GM18519 (cell line): ENCODE data around the gene ABCB9.
"Not testable (repeated sequence)": the region's sequence is repeated elsewhere in the genome, so short reads cannot be mapped to it uniquely, and the experiment has no call there.

Experiments used
- ATAC-seq: cut with Tn5 transposase; IDR thresholded peaks from one replicate; pipeline ENCODE4 v1.9.1; 2021; ENCODE audit warnings: mild to moderate bottlenecking, moderate library complexity; ENCODE audit not compliant: unreplicated experiment, low FRiP score

The ABCB9 gene

DNA sequence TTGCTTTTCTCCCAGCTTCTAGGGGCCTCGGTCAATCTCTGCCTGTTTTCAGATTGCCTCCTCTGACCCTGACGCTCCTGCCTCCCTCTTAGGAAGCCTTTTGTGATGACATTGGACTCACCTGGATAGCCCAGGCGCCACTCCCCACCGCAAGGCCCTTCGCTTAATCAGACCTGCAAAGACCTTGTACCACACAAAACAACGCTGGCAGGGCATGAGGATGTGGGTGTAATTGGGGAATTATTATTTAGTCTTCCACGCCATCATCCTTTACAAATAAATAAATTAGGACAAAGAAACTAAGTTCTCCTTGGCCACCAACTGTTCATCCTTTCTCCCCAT is 62.6 kb downstream of the ABCB9 start:
- ATAC-seq = no peak

DNA sequence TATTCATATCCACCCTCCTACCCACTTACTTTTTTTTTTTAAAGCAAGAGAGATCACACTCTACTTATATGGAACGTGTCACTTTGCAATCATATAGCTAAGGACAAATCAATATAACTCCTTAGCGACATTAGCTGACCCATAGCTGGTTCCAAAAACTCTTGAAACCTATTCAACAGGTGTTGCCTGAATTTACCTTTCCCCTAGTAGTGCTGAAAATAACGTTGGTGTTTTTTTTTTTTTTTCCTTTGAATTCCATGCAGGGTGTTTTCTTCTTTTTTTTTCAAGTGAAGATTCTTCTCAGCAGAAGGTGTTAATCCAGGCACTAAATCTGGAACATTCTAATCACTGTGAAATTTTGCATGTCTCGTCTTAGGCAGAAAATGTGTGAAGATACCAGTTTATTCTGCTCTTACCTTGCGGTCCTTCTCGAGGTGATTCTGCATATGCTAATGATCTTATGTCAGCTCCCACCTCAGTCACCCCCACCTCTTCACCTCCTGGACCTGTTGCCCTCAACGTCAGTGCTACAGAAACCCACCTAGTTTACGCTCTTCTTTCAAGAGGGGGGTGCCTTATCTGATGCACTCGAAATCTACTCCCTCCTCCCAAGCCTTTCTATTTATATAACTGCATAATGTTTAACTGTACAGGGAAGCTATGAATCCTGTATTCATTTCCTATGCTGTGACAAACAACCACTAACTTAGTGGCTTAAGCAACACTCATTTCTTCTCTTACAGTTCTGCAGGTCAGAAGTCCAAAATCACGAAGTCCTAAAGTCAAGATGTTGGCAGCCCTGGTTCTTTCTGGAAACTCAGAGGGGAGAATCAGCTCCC is 63.2 kb downstream of the ABCB9 start:
- ATAC-seq = no peak

DNA sequence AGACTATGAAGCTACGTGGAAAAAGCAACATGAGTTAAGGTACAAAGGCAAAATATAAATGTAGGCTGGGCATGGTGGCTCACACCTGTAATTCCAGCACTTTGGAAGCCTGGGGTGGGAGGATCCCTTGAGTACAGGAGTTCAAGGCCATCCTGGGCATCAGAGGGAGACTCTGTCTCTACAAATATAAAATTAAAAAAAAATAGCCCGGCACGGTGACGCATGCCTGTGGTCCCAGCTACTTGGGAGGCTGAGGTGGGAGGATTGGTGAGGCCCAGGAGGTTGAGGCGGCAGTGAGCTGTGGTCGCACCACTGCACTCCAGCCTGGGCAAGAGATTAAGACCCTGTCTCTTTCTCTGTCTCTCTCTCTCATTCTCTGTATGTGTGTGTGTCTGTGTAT is 66.4 kb downstream of the ABCB9 start:
- ATAC-seq = no peak

DNA sequence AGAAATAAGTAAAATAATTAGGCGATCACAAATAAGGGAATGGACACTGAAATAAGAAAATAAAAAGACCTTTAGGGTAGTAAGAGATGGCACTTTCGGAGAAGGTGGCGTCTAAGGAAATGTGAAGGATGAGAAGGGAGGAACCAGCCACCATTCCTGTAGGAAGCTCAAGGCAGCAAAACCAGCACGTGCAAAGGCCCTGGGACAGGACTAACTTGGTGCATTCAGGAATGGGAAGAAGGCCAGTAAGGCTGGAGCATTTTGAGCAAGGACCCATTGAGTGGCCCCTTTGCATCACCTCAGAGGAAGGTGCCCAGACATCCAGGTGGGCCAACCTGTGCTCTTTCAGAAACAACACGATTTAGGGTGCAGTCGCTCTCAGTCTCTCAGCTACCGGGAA is 69.6 kb downstream of the ABCB9 start:
- ATAC-seq = no peak

DNA sequence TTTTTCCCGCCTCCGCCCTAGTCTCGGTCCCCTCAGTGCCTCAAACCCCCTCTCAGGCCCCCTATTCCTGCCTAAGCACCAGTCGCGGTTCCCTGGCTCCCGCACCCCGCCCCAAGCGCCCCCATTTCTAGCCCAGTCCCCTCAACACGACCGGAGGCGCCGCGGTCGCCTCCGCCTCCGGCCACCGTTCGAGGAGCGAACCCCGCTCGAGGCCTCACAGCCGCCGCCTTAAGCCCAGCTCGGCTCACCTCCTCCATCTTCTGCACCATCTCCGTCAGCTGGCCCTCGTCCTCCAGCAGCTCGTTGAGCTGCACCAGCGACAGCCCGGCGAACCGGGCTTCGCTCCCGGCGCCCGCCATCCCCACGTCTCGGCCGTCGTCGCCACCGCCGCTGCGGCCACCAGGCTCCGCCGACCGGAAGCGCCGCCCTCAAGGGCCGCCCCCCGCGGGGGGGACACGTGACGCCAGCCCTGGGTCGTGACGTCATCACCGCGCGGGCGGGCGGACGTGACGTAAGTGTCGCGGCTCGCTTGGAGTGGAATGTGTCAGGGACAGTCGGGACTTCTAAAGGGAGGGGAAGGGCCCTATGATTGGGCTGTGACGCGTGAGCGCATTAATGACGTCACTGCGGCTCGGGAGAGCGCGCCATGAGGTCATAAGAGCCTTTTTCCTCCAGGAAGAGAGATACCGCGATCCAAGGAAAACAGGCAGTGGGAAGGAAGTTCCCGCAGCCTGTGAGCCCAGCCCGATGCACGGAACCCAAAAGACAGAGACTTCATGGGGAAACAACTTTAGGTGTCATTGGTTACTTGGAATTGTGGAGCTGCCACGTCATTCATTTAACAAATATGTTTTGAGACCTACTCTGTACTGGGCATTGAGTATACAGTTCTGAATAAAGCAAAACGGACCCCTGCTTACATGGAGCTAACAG is 70.3 kb downstream of the ABCB9 start, which contains the start of gene VPS37B:
TSS of gene VPS37B (minus strand) at position 421 of the 933 bp plus-strand sequence. CDS start at position 359, 62 bp downstream.
- ATAC-seq = no peak

DNA sequence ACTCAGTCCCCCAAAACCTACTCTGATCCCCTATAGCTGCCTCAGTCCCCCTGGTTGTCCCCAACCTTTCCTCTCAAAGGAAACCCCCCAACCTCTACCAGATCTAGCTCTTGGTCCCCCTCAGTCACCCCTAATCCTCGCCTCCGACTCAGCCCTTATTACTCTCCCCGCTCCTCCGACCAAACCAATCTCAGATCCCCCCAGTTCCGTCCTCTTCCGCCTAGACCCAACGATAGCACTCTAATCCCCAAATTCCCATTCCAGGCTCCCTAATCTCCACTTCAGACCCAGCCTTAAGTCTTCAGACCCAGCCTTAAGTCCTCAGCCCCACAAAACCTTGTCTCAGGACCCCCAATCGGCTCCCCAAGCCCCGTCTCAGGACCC is 71.0 kb downstream of the ABCB9 start:
- no peak for ATAC-seq

DNA sequence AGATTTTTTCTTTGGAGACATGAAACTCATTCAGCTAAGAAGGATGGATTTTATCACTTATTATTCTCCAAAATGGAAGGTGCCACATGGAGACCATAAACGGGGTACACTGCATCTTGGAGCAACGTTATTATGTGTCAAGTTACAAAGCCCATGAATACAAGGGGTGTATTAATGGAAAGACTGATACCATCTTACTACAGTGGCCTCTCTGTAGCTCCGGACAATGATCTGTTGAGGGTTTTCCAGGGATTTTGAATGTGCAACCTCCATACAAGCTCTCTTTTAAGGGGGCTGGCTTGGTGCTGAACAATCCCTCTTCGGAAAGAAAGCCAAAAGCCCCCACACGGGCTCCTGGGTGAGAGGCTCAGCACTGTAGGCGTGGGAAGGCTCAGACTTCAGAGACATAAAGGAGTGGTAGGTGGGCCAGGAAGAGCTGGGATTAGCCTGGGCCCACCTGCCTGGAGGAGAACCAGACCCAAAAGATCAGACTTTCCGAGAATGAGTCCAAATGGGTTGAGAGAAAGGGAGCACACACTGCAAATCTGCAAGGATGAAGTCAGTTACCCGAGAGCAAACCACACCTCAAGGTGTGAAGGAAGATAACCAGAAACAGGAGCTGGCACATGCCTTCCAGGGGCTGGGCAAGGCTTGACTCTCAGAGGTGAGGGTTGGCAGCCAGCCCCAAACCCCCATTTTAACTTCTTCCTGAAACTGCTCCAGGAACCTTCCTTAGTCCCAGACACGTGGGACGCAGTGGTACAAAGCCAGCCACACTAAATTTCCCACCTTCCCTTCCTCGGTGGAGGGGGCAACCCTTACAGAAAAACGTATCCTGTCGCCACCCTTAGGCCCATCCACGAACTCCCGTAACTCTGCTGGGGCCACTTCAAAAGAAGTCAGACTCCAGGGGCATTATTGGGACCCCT is 71.8 kb downstream of the ABCB9 start:
- ATAC-seq = no peak

DNA sequence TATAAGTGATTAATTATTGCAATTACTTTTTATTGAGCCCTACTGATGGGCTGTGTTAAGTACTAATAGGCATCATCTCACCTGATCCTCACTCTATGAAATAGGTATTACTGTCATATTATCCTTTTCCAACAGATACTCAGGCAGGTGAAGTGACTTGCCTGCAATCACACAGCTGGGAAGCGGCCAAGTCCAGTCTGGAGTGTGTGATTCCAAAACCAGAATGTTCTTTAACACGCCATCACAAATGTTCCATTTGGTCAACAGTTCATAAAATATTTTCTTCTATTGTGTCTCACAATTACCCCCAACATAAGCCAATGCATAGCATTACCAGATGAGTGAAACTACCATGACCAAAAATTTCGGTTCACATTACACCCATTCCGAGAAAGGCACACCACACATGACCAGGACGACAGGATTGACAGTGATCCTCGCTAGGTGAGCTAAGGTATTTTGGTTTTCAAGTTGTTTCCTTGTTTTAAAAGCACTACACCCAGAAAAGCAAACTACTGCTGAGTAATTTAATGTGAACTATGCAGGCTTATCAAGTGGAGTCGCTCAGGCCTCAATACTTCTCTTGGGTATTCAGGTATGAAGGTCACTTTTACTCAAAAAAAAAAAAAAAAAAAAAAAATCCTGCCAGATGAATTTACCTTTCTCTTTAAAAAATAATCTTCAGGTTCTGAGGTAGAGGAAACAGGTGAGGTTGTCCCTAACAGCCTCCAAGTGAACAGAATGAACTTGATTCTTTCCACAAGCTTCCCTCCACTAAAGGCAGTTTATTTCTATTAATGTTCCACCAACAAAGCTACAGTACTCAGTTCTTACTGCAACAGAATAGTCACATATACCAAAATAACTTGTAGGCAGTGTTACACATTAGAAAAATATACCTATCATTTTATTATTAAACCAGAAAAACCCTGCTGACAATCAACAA is 72.8 kb downstream of the ABCB9 start:
- no peak for ATAC-seq

DNA sequence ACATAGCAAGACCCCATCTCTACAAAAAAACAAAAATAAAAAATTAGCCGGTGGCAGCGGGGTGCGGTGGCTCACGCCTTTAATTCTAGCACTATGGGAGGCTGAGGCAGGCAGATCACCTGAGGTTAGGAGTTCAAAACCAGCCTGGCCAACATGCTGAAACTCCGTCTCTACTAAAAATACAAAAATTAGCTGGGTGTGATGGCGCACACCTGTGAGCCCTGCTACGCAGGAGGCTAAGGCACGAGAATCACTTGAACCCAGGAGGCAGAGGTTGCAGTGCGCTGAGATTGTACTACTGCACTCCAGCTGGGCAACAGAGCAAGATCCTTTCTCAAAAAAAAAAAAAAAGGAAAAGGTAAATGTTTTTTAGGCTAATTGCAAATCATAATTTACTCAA is 73.5 kb downstream of the ABCB9 start:
- not testable (repeated sequence) for ATAC-seq

DNA sequence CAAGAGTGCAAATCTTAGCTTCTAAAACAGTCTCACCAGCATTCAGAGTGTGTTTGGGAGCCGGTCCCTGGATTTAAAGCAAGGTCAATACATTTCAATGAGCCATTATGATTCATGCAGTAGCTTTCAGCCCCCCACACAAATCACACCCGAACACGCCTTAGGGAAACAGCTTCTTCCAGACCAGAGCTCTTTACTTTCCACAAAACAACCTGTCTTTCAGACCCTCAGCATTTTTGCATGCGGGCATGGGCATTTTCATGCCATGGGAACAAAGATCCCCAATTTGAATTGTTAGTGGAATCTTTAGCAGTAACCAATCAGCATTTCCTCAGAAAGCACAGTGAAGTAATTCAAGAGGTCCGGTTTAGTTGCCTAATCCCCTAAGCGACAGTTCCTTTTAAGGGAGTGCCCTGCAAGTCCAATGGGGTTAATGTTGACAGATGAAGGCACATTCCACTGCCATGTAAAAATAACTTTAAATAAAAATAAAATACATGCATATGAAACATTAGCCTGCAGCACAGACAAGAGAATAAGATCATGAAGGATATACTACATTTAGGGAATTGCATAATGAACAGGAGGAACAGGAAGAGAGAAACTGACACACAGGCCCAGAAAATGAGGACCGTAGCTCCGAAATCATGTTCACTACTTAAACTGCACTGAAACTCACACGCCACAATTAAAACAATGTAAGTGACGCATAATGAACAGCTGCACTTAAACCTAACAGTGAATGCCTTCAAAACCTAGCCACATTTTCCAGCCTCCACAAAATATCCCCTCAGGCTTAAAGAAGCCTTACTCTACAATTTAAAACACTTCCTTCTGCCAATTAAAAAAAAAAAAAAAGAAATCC is 74.4 kb downstream of the ABCB9 start:
- no peak for ATAC-seq

DNA sequence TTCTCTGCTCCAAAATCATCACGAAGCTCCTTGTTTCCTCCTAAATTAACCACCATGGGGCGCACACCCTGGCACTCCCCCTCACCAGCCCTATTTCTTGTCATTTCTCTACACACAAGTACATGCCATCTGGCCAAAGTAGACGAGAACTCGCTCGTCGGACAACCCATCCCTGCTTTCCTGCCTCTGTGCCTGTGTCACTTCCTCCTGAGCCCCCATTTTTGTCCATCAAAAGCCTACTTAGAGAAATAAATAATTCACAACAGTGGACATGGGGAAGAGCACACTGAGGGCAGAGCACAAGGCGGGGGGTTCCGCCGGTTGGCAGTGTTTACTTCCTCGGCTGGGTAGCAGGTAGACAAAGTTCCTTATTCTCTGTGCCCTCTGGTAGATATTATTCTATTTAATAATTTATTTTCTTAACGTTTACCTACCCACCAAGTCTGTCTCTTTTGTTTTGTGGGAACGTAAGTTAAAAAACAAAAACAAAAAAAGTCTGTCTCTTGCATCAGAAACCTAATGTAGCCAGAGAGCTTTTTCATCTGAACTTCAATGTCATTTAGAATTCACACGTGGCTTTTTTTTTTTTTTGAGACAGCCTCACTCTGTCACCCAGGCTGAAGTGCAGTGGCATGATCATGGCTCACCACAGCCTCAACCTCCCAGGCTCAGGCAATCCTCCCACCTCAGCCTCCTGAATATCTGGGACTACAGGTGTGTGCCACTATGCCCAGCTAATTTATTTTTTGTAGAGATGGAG is 76.3 kb downstream of the ABCB9 start:
- ATAC-seq = no peak

DNA sequence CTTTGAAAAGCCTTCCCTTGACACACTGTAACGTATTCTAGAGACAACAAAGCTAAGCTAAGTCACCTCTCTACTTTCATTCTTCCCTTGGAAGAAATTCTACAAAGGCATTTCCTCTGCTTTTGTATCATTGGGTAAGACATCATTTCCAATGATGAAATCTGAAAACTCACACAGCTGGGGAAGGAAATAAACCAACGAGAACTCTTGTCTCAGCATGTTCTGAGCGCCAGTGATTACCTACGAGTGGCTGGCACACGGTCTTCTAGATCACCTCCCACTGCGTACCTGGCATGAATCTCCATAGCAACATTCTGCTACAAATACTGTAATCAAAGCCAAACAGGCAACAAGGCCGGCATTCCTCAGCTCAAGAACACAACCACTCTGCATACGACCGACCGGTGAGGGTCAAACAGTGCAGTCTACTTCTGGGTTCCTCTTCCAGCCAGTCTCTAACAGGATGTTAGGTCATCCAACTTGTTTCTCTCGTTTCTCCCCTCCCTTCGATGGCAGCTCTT is 78.0 kb downstream of the ABCB9 start:
- ATAC-seq = no peak

DNA sequence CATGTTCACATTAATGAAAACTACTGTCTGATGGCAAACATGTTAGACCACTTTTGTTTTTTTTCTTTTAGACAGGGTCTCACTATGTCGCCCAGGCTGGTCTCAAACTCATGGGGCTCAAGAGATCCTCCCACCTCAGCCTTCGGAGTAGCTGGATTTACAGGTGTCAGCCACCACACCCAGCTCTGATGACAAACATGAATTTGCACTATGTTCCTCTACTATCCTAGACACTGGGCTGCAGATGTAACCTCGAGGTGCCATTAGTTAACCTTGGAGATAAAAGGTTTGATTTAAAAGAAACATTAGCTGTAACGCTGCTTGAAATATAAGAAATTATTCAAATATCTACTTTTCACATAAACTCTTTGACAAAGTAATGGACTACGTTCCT is 78.4 kb downstream of the ABCB9 start:
- no peak for ATAC-seq

DNA sequence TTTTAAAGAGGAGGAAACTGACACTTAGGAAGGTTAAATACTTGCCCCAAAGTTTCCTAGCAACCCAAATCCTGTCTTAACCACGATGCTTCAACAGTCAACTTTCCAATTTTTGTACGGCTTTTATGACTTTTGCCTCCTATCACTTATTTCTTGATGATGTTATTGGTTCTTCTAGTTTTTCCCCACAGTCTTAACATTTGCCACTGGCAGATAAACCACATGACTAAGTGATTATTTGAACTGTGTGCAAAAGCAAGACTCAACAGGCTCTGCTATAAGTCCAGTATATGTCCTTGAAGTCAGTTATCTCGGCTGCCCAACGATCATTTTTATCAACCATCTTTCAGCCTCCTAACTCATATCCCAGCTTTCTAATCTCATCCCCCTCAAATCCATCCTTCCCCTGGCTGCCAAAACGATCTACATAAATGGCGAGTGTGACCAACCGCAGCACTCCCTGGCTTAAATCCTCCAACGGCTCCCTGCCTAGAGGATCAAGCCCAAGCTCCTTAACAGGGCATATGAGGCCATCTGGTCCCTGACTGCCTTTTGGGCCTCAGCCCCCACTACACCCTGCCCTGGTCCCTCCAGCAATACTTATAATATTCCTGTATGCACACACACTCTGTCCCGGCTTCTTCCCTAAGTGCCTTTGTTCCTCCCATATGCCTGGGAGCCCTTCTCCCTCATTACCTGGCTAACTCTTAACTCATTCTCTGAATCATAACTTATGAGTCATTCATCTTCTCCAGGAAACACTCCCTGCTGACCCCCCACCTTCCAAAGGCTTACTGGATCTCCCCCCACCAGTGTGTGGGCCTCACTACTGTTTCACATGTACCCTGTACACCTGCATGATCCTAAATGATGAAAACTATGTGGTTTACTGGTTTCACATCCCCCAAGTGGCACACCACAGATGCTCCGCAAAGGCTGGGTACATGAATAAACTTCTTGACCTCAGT is 79.1 kb downstream of the ABCB9 start:
- ATAC-seq = peak; percentile 67

DNA sequence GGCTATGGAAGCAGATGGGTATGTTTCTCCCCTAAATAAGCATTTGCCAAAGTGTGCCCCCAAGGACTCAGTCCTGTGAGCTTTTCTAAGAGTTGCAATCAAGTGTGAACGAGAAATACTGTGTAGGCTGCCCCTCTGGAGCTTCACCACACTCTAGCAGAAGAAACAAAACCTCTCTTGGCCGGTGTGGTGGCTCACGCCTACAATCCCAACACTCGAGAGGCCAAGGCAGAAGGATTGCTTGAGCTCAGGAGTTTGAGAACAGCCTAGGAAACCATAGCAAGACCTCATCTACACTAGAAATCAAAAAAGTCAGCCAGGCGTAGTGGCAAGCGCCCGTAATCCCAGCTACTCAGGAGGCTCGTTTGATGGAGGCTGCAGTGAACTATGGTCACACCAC is 80.1 kb downstream of the ABCB9 start:
- no peak for ATAC-seq

DNA sequence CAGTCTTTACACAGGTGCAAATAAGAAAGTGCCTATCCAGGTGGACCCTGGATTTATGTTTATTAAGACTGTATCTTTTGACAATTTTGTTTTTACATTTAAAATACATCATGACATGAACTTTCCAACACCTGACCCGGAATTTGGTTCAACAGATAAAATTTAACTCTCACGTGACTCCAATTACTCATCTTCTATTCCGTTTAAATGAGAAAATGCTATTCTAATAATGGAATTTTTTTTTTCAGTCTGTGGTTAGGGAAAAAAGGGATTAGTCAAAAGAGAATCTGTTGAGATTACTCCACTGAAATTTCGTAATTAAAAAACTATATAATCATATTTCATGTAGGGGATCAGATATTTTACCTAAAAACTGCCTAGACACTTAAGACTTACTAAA is 81.4 kb downstream of the ABCB9 start:
- ATAC-seq = no peak
